ENCODE data around the gene L3MBTL3. TPM values are rescaled to one million over a fixed set of nuclear protein-coding genes. Genes with fewer than 3 reads are reported as not detected.
"Not testable (repeated sequence)": the region's sequence is repeated elsewhere in the genome, so short reads cannot be mapped to it uniquely, and the experiment has no call there.

Gene L3MBTL3
- total RNA-seq, 1 donor = 16.8 TPM

DNA sequence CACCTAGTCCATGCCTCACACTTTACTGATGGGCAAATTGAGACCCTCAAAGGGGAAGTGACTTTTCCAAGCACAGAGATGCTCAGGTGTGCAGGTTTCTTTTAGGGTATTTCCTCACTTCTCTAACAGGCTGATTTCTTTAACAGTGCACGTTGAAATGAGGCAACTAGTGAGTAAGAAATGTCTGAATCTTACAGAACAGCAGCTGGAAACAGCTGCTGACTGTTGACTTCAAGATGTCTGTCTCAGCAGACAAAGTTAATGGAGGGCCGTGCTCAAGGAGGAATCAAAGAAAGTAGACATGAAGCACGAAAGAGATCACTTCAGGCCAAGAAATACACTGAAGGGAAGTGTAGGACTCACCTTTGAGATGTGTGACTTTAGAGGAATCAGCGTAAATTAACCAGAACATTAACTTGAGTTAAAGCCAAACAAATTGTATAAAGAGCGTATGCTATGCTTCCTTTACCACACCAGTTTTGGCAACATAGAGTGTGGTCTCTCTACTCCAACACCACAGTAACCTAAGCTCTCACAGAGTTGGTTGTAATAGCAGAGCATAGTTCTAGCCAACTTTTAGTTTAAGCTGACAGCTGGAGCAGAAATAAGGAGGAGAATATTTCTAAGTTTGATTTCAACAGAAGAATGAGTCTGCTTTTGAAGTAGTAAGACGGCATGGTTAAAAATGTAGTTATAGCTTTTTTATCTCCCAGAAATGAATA lies 143.5 kb downstream of the L3MBTL3 start:
- TF ChIP-seq, protein P1, sequence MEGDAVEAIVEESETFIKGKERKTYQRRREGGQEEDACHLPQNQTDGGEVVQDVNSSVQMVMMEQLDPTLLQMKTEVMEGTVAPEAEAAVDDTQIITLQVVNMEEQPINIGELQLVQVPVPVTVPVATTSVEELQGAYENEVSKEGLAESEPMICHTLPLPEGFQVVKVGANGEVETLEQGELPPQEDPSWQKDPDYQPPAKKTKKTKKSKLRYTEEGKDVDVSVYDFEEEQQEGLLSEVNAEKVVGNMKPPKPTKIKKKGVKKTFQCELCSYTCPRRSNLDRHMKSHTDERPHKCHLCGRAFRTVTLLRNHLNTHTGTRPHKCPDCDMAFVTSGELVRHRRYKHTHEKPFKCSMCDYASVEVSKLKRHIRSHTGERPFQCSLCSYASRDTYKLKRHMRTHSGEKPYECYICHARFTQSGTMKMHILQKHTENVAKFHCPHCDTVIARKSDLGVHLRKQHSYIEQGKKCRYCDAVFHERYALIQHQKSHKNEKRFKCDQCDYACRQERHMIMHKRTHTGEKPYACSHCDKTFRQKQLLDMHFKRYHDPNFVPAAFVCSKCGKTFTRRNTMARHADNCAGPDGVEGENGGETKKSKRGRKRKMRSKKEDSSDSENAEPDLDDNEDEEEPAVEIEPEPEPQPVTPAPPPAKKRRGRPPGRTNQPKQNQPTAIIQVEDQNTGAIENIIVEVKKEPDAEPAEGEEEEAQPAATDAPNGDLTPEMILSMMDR (IDR thresholded peaks at IDR 0.05; ENCODE audit: insufficient read depth, low read depth, low read length) = no peak
- DNase-seq (ENCODE audit: low read depth) = peak; percentile 58
- no peak overlapping the region for H3K4me3 ChIP-seq (ENCODE audit: low read depth, low read length)

DNA sequence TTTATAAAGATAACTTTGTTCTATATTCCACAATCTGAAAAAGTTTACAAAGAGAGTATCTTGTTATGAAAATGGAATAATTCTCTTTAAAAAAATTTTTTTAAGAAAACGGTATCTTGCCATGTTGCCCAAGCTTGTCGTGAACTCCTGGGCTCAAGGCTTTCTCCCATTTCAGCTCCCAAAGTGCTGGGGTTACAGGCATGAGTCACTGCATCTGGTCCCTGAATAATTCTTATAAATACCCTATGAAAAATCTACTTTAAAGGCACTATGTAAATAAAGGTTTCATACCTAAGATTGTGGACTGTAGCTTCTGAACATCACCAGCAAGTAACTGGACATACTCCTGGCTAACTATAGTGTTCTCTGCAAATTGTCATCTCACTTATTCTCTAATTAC lies 144.0 kb downstream of the L3MBTL3 start:
- no peak overlapping the region for H3K4me3 ChIP-seq (ENCODE audit: low read depth, low read length)
- peak; percentile 19 for DNase-seq (ENCODE audit: low read depth)
- TF ChIP-seq, protein P1 (IDR thresholded peaks at IDR 0.05; ENCODE audit: insufficient read depth, low read depth, low read length) = no peak

DNA sequence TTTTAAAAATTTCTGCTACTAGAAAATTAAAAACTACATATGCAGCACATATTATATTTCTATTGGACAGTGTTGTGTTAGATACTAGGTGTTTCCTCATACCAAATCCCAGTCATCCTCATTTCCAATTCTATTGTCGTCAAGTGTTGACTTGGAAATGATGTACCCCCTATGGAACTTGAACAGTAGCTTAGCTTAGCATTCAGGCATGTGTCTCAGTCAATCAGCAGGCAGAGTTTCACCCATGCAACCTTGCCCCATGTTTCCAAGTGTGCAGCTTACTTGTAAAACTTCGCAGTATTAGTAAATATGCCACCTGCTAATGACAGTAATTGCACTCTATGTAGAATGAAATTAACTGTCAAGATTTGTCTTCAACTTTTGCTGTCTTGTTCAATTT lies 144.9 kb downstream of the L3MBTL3 start:
- TF ChIP-seq, protein P1 (IDR thresholded peaks at IDR 0.05; ENCODE audit: insufficient read depth, low read depth, low read length) = no peak
- no peak overlapping the region for H3K4me3 ChIP-seq (ENCODE audit: low read depth, low read length)

GRCh38 chr6:130164251-130164650 lies 145.9 kb downstream of the L3MBTL3 start:
- DNase-seq (ENCODE audit: low read depth) = peak; percentile 34
- TF ChIP-seq, protein P1 (IDR thresholded peaks at IDR 0.05; ENCODE audit: insufficient read depth, low read depth, low read length) = no peak
- H3K4me3 ChIP-seq (ENCODE audit: low read depth, low read length) = no peak overlapping the region

More for the DNA sequence above, 144.9 kb downstream of the L3MBTL3 start:
- DNase-seq (ENCODE audit: low read depth) = no peak

GRCh38 chr6:130167655-130168054 lies 149.3 kb downstream of the L3MBTL3 start:
- no peak overlapping the region for H3K4me3 ChIP-seq (ENCODE audit: low read depth, low read length)
- DNase-seq (ENCODE audit: low read depth) = peak; percentile 94
- TF ChIP-seq, protein P1 (IDR thresholded peaks at IDR 0.05; ENCODE audit: insufficient read depth, low read depth, low read length) = no peak

GRCh38 chr6:130170160-130170559 lies 151.8 kb downstream of the L3MBTL3 start:
- H3K4me3 ChIP-seq (ENCODE audit: low read depth, low read length); DNase-seq (ENCODE audit: low read depth): not testable (repeated sequence)

DNA sequence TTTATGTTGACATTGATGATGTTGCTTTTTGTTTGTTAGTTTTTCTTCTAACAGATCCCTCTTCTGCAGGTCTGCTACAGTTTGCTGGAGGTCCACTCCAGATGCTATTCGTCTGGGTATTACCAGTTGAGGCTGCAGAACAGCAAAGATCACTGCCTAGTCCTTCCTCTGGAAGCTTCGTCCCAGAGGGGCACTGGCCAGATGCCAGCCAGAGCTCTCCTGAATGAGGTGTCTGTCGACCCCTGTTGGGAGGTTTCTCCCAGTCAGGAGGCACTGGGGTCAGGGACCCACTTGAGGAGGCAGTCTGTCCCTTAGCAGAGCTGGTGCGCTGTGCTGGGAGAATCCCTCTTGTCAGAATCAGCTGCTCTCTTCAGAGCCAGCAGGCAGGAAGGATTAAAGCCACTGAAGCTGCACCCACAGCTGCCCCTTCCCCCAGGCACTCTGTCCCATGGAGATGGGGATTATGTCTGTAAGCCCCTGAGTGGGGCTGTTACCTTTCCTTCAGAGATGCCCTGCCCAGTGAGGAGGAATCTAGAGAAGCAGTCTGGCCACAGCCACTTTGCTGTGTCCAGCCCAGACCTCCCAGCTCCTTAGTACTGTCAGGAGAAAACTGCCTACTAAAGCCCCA lies 155.1 kb downstream of the L3MBTL3 start:
- H3K4me3 ChIP-seq (ENCODE audit: low read depth, low read length); DNase-seq (ENCODE audit: low read depth): not testable (repeated sequence)

- TF ChIP-seq, protein P1 (IDR thresholded peaks at IDR 0.05; ENCODE audit: insufficient read depth, low read depth, low read length) = no peak
- DNase-seq (ENCODE audit: low read depth) = no peak
- H3K4me3 ChIP-seq (ENCODE audit: low read depth, low read length) = no peak overlapping the region
These were observed 158.0 kb downstream of the L3MBTL3 start for GRCh38 chr6:130176378-130176777.

All from fibroblast of villous mesenchyme (primary cell).